BJ (cell line): ENCODE measurements around the gene CACNA1E. TPM values are rescaled to one million over a fixed set of nuclear protein-coding genes. Genes with fewer than 3 reads are reported as not detected.

Source experiments
- CTCF ChIA-PET: fragments of 350-600 bp; formaldehyde crosslinking; extraction: SDS; loops from one replicate; lab custom pipeline; 2021; ENCODE audit warnings: antibody characterized with exemption, inconsistent platforms; lab: Yijun Ruan, JAX
- POLR2A ChIA-PET: fragments of 300-600 bp; sonication (Branson Sonifier 250); formaldehyde crosslinking; extraction: SDS; loops from one replicate; lab custom pipeline; 2021; ENCODE audit warnings: antibody characterized with exemption; lab: Charles Lee
- DNase-seq: peaks from one replicate; pipeline ENCODE4 v3.0.0-alpha.2; 2011; ENCODE audit warnings: low read depth
- H3K27me3 ChIP-seq: 2 replicates; pipeline ENCODE4 v1.6.0; 2011; ENCODE audit warnings: low read length; ENCODE audit not compliant: control insufficient read depth, insufficient read depth
- H3K36me3 ChIP-seq: 2 replicates; pipeline ENCODE4 v1.5.1; 2011; ENCODE audit warnings: low read length; ENCODE audit not compliant: control insufficient read depth, insufficient read depth
- H3K4me3 ChIP-seq: 2 replicates; pipeline ENCODE4 v1.5.1; 2011; ENCODE audit warnings: low read depth, mild to moderate bottlenecking, control low read depth, low read length
- polyA plus RNA-seq: library from polyadenylated mRNA; depleted of rRNA; stranded (reverse); fragments of >200 nt; gene quantifications from 2 replicates; pipeline ENCODE4 v1.2.3, GENCODE V29; 2011
- TF ChIP-seq, protein P1 (sequence below): IDR thresholded peaks from 2 replicates; pipeline ENCODE4 v1.5.1; 2011; ENCODE audit warnings: low read depth, mild to moderate bottlenecking, control low read depth, inconsistent platforms, low read length, moderate library complexity; ENCODE audit not compliant: insufficient read depth

CACNA1E gene
- polyA plus RNA-seq, 1 experiment = not detected

DNA sequence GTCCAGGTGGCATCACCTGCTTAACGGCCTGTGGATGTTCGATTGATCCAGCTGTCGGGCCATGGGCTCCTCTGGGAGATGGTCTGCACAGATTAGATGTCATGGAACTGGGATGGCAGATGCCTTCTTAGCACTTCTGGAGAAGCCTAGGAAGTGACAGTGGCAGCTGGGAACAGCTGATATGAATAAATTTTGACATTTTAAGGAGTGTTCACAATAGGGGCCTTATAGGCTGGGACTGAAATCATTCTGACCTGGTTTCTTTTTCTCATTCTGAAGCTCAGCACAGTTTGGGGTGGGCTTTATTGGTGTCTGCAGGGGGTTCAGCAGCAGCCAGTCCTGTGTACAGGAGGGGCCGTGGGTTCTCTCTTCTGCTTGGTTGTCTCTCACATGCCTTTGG, 175.3 kb downstream of the CACNA1E start:
- no peaks in the 10 kb centered on the region for H3K36me3 ChIP-seq
- POLR2A ChIA-PET = no interaction called here
- no peak for DNase-seq
- no peak overlapping the region for H3K4me3 ChIP-seq
- TF ChIP-seq, protein P1, sequence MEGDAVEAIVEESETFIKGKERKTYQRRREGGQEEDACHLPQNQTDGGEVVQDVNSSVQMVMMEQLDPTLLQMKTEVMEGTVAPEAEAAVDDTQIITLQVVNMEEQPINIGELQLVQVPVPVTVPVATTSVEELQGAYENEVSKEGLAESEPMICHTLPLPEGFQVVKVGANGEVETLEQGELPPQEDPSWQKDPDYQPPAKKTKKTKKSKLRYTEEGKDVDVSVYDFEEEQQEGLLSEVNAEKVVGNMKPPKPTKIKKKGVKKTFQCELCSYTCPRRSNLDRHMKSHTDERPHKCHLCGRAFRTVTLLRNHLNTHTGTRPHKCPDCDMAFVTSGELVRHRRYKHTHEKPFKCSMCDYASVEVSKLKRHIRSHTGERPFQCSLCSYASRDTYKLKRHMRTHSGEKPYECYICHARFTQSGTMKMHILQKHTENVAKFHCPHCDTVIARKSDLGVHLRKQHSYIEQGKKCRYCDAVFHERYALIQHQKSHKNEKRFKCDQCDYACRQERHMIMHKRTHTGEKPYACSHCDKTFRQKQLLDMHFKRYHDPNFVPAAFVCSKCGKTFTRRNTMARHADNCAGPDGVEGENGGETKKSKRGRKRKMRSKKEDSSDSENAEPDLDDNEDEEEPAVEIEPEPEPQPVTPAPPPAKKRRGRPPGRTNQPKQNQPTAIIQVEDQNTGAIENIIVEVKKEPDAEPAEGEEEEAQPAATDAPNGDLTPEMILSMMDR = no peak
- H3K27me3 ChIP-seq = no peaks in the 10 kb centered on the region
- CTCF ChIA-PET = no interaction called here

DNA sequence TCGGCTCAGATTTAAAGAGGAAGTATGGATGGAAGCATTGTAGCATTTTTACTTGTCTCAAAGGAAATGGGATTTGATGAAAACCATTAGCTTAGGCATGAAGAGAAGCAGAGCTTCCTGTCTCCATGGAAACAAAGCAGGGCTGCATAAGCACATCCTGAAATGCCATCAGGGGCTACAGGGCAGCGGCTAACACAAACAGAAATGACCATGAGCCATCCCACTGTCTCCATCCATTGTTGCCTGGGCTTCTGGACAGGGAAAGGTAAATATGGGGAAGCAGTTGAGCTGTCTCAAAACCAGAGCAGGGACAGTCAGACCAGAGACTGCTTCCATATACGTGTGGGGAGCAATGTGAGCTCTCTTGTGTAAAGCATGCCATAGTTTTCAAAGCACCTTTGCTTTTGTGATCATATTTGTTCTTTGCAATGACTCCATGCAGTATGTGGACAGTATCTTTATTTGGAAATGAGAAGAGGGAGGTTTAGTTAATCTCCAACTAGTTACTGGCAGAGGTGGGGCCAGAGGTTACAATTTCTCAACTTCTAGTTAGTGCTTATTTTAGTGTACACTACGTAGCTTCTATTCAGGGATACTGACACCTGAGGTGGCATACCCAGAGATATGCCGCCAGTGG, 176.1 kb downstream of the CACNA1E start:
- ChIA-PET CTCF (no interaction called here), POLR2A (no interaction called here)
- Histone ChIP-seq H3K4me3 (no peak overlapping the region), H3K27me3 (no peaks in the 10 kb centered on the region), H3K36me3 (no peaks in the 10 kb centered on the region)
- TF ChIP-seq, protein P1 = no peak
- DNase-seq = no peak

DNA sequence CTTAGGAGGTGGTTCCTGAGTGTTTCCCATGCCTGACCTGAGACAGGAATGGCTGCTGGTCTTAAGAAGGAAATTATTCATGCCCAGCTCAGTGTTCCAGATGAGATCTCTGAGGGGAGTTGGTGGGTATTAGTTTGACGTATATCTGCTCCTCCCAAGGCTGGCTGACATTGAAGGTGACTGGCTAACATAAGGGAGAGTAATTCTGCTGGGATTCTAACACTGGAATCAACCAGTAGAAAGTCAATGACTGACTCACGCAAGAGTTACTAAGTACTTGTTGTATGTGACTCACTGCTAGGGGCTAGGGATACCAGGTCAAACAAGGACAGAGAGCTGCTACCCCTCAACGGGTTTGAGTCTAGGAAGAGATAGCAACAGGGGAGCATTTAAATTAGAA, 177.3 kb downstream of the CACNA1E start:
- H3K36me3 ChIP-seq = no peaks in the 10 kb centered on the region
- no peaks in the 10 kb centered on the region for H3K27me3 ChIP-seq
- H3K4me3 ChIP-seq = no peak overlapping the region
- TF ChIP-seq, protein P1 = no peak
- CTCF ChIA-PET = no interaction called here
- POLR2A ChIA-PET = no interaction called here
- DNase-seq = no peak

DNA sequence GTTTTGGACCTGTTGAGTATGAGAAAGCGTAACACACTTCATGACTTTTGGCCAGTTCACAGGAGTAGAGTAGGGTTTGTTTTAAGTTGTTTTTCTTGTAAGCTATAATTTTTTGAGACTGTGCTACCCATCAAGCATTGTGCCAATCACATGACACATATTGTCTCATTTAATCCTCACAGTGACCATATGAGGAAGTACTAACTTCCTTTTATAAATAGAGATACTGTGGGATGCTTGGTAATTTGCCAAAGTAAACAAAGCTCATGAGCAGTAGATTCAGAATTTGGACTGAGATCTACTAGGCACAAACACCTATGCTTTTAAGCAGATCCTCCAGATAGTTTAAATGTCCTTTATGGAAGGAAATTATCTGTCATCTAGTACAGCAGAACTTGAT, 178.3 kb downstream of the CACNA1E start:
- no peak for DNase-seq

DNA sequence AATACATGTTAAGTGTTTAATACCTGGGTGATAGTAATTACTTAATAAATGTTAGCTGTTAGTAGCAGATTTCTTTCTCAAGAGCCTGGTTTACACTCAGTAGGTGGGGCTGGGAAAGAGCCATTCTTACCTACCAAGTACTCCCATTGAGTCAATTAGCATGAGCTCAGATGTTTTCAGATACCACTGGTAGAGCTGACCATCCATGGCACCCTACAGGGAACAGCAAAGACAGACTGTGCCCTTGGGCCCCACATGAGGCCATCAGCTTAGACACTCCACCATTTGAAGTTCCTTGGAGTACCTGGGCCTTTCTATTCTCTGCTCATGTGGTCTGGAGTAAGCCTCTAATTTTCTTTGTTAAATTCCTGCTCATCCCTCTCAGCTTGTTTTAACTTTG, 179.3 kb downstream of the CACNA1E start:
- Histone ChIP-seq H3K27me3 (no peaks in the 10 kb centered on the region), H3K36me3 (no peaks in the 10 kb centered on the region), H3K4me3 (no peak overlapping the region)
- TF ChIP-seq, protein P1 = no peak
- no peak for DNase-seq
- POLR2A ChIA-PET = no interaction called here
- CTCF ChIA-PET = interaction anchor here (0.6 kb wide), 1 partner anchor 56 kb away, joined by 3 read pairs; no protein-coding TSS in a partner anchor

More for the DNA sequence above, 178.3 kb downstream of the CACNA1E start:
- no peaks in the 10 kb centered on the region for H3K36me3 ChIP-seq
- POLR2A ChIA-PET = no interaction called here
- H3K27me3 ChIP-seq = no peaks in the 10 kb centered on the region
- CTCF ChIA-PET = no interaction called here
- H3K4me3 ChIP-seq = no peak overlapping the region
- TF ChIP-seq, protein P1 = no peak
